RWPE2 (cell line): ENCODE measurements around the gene HSD3B2.

ENCODE experiments used
- ATAC-seq: fragments of 200-7000 bp; cut with Tn5 transposase; 3 replicates; pipeline ENCODE4 v1.9.1; 2021; ENCODE audit warnings: low read depth
- DNase-seq: peaks from one replicate; pipeline ENCODE4 v3.0.0-alpha.2; 2020; ENCODE audit warnings: low spot score
- H3K27ac ChIP-seq: fragments of 450-650 bp; 2 replicates; pipeline ENCODE4 v1.5.1; 2017; ENCODE audit warnings: mild to moderate bottlenecking; ENCODE audit not compliant: poor library complexity, severe bottlenecking
- H3K27me3 ChIP-seq: fragments of 250-450 bp; sonication (Bioruptor Pico); 2 replicates; pipeline ENCODE4 v1.5.1; 2021; ENCODE audit warnings: mild to moderate bottlenecking, moderate library complexity; ENCODE audit not compliant: insufficient read depth, poor library complexity, severe bottlenecking
- H3K36me3 ChIP-seq: fragments of 250-450 bp; sonication (Bioruptor Pico); 2 replicates; pipeline ENCODE4 v1.5.1; 2020; ENCODE audit warnings: low read depth, mild to moderate bottlenecking, moderate library complexity
- H3K4me1 ChIP-seq: fragments of 250-450 bp; sonication (Bioruptor Pico); 2 replicates; pipeline ENCODE4 v1.5.1; 2021; ENCODE audit warnings: mild to moderate bottlenecking, moderate library complexity; ENCODE audit not compliant: insufficient read depth, poor library complexity, severe bottlenecking
- H3K4me3 ChIP-seq: fragments of 250-450 bp; sonication (Bioruptor Pico); 2 replicates; pipeline ENCODE4 v1.5.1; 2021; ENCODE audit warnings: mild to moderate bottlenecking, moderate library complexity; ENCODE audit not compliant: severe bottlenecking
- H3K9me3 ChIP-seq: fragments of 250-450 bp; sonication (Bioruptor Pico); 2 replicates; pipeline ENCODE4 v1.5.1; 2021; ENCODE audit warnings: mild to moderate bottlenecking, moderate library complexity; ENCODE audit not compliant: severe bottlenecking
- TF ChIP-seq, protein P1 (sequence below): fragments of 450-650 bp; IDR thresholded peaks from one replicate; pipeline ENCODE4 v1.5.1; 2017; ENCODE audit warnings: mild to moderate bottlenecking, moderate library complexity; ENCODE audit not compliant: poor library complexity, severe bottlenecking

HSD3B2 gene

DNA sequence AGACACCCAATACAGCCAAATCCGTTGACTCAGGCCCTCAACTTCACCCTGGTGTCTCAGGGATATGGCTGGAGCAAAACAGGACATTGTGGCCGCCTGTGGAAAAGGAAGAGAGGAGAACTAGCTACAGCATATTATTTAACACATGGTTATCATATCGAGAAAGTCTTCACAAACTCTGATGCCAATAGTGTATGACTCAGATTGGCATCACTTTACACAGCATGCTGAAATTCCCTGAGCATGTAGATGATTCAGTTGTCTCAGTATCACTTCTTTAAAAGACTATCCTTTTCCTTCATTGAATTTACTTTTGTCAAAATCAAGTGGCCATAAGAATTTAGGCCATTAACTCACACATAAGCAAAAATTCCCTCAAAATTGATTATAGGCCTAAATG lies 20.1 kb downstream of the HSD3B2 start:
- TF ChIP-seq, protein P1, sequence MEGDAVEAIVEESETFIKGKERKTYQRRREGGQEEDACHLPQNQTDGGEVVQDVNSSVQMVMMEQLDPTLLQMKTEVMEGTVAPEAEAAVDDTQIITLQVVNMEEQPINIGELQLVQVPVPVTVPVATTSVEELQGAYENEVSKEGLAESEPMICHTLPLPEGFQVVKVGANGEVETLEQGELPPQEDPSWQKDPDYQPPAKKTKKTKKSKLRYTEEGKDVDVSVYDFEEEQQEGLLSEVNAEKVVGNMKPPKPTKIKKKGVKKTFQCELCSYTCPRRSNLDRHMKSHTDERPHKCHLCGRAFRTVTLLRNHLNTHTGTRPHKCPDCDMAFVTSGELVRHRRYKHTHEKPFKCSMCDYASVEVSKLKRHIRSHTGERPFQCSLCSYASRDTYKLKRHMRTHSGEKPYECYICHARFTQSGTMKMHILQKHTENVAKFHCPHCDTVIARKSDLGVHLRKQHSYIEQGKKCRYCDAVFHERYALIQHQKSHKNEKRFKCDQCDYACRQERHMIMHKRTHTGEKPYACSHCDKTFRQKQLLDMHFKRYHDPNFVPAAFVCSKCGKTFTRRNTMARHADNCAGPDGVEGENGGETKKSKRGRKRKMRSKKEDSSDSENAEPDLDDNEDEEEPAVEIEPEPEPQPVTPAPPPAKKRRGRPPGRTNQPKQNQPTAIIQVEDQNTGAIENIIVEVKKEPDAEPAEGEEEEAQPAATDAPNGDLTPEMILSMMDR, result no peak
- Histone ChIP-seq H3K36me3 (no peaks in the 10 kb centered on the region), H3K27ac (no peak overlapping the region), H3K9me3 (no peaks in the 10 kb centered on the region), H3K27me3 (peaks cover 5% of the 10 kb centered on the region), H3K4me3 (no peak overlapping the region), H3K4me1 (no peaks in the 10 kb centered on the region)
- DNase-seq (no peak), ATAC-seq (peak; percentile 78)

DNA sequence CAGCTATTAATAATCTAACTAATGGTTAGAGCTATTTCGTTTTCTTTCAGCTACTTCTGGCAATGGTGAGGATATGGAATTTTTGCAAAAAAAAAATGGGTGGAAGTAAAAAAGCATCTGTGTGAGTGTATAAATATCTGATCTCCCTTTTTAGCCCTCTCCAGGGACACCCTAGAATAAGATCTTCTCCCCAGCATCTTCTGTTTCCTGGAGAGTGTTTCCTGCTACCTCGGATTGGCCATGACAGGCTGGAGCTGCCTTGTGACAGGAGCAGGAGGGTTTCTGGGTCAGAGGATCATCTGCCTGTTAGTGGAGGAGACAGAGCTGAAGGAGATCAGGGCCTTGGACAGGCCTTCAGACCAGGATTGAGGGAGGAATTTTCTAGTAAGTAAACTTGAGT lies 23.8 kb downstream of the HSD3B2 start:
- Histone ChIP-seq H3K4me1 (no peaks in the 10 kb centered on the region), H3K36me3 (no peaks in the 10 kb centered on the region), H3K4me3 (no peak overlapping the region), H3K27ac (no peak overlapping the region), H3K9me3 (no peaks in the 10 kb centered on the region), H3K27me3 (peaks cover 5% of the 10 kb centered on the region)
- ATAC-seq (no peak), DNase-seq (no peak)
- TF ChIP-seq, protein P1, result no peak

DNA sequence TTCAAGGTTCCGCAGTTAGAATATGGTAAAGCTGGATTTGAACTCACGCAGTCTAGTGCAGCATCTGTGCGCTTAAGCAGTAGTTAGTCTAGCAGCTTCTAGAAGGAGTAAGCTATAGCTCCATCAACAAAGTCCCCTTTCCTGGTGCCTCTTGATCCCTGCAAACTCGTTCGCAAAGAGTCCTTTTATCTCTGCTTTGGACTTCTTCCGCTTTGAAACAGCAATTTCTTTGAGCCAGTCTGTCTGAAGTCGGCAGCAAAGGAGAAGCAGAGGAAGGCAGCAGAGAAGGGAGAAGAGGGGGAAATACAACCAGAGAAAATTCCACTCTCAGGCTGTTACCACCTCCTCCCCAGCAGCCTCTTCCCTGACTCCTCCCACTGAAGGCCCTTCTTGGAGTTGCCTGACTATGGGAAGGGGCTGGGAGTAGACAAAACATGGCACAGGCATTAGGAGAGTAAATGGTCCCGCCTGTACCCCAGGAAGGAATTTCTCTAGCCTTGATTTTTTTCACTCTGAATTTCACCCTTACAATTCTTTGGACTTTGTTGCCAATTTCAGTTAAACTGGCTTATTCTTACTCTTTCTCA lies 25.9 kb downstream of the HSD3B2 start:
- H3K36me3 ChIP-seq, result no peaks in the 10 kb centered on the region
- no peaks in the 10 kb centered on the region for H3K4me1 ChIP-seq
- H3K4me3 ChIP-seq, result no peak overlapping the region
- TF ChIP-seq, protein P1, result no peak
- no peaks in the 10 kb centered on the region for H3K27me3 ChIP-seq
- no peak overlapping the region for H3K27ac ChIP-seq
- no peaks in the 10 kb centered on the region for H3K9me3 ChIP-seq
- no peak for ATAC-seq
- no peak for DNase-seq

DNA sequence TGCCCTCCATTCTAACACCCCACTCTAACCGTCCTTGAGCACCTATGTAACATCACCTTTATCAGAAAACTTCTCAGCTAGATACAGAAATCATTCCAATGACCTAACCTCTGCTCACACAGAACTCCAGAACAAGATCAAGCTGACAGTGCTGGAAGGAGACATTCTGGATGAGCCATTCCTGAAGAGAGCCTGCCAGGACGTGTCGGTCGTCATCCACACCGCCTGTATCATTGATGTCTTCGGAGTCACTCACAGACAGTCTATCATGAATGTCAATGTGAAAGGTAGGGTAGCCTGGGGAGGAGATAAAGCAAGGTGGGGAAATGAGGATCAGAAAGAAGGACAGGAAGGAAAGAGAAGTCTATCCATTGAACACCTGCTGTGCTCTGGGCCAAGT lies 27.8 kb downstream of the HSD3B2 start:
- Histone ChIP-seq H3K27me3 (no peaks in the 10 kb centered on the region), H3K9me3 (no peaks in the 10 kb centered on the region), H3K4me1 (no peaks in the 10 kb centered on the region), H3K4me3 (no peak overlapping the region), H3K27ac (no peak overlapping the region), H3K36me3 (no peaks in the 10 kb centered on the region)
- TF ChIP-seq, protein P1, result no peak
- ATAC-seq (no peak), DNase-seq (no peak)

DNA sequence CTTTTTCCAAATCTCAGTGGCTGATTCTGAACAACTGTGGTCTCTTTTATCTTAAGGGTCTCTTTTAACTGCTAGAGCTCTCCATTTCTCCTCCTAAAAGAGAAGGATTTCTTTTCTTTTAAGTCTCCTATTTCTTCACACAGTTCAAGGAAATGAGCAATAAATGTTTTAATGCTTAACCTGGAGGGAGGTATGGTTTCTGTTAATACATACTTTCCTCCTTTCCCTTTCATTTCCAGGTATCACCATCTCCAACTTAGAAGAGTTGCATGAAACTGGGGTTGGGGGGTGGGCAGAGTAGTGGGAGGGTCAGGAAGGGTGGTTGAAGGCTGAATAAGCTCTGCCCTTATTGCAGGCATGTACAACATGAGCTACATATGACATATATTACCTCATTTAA lies 31.4 kb downstream of the HSD3B2 start:
- H3K4me3 ChIP-seq, result no peak overlapping the region
- H3K4me1 ChIP-seq, result no peaks in the 10 kb centered on the region
- H3K9me3 ChIP-seq, result no peaks in the 10 kb centered on the region
- no peak overlapping the region for H3K27ac ChIP-seq
- TF ChIP-seq, protein P1, result no peak
- H3K27me3 ChIP-seq, result no peaks in the 10 kb centered on the region
- DNase-seq, result no peak
- no peak for ATAC-seq
- no peaks in the 10 kb centered on the region for H3K36me3 ChIP-seq
